Measurements from ENCODE around the gene RPTN.
"Not testable (repeated sequence)": the region's sequence is repeated elsewhere in the genome, so short reads cannot be mapped to it uniquely, and the experiment has no call there.

Gene RPTN

GRCh38 chr1:152145769-152146168, 13.3 kb downstream of the RPTN start:
- Mint-ChIP-seq H3K4me1 (no peaks in the 10 kb centered on the region), H3K9me3 (peaks cover 21 to 22% of the 10 kb centered on the region in 2 donors), H3K27me3 (peaks cover 26 to 36% of the 10 kb centered on the region in 2 donors), H3K27ac (no peak overlapping the region), H3K4me3 (no peak overlapping the region), H3K36me3 (peaks cover 2 to 5% of the 10 kb centered on the region in 2 donors)
- no peak for ATAC-seq (replicated peaks)
- DNase-seq = no peak

GRCh38 chr1:152144674-152145183, 14.3 kb downstream of the RPTN start:
- Mint-ChIP-seq H3K9me3 (peaks cover 21 to 22% of the 10 kb centered on the region in 2 donors), H3K27me3 (peaks cover 29 to 41% of the 10 kb centered on the region in 2 donors)
- not testable (repeated sequence) for H3K36me3 Mint-ChIP-seq; H3K4me3 Mint-ChIP-seq; ATAC-seq (replicated peaks); DNase-seq; H3K4me1 Mint-ChIP-seq; H3K27ac Mint-ChIP-seq

- H3K4me3 Mint-ChIP-seq = no peak overlapping the region
- ATAC-seq (replicated peaks) (no peak), DNase-seq (no peak)
- H3K9me3 Mint-ChIP-seq = peaks cover 14 to 15% of the 10 kb centered on the region in 2 donors
- peaks cover 33 to 46% of the 10 kb centered on the region in 2 donors for H3K27me3 Mint-ChIP-seq
- H3K36me3 Mint-ChIP-seq = peaks cover 2 to 5% of the 10 kb centered on the region in 2 donors
- H3K27ac Mint-ChIP-seq = no peak overlapping the region
- H3K4me1 Mint-ChIP-seq = no peaks in the 10 kb centered on the region
Measured at GRCh38 chr1:152143150-152143887, 15.7 kb downstream of the RPTN start.

GRCh38 chr1:152141971-152142584, 16.9 kb downstream of the RPTN start:
- Mint-ChIP-seq H3K27ac (no peak overlapping the region), H3K4me1 (no peaks in the 10 kb centered on the region), H3K27me3 (peaks cover 33 to 50% of the 10 kb centered on the region in 2 donors), H3K9me3 (peaks cover 10 to 13% of the 10 kb centered on the region in 2 donors), H3K36me3 (peaks cover 2 to 5% of the 10 kb centered on the region in 2 donors), H3K4me3 (no peak overlapping the region)
- ATAC-seq (replicated peaks) (no peak), DNase-seq (no peak)

- no peak overlapping the region for H3K4me3 Mint-ChIP-seq
- no peaks in the 10 kb centered on the region for H3K36me3 Mint-ChIP-seq
- peaks cover 16 to 31% of the 10 kb centered on the region in 2 donors for H3K27me3 Mint-ChIP-seq
- H3K4me1 Mint-ChIP-seq = no peaks in the 10 kb centered on the region
- DNase-seq (no peak), ATAC-seq (replicated peaks) (no peak)
- peaks cover 4 to 12% of the 10 kb centered on the region in 2 donors for H3K9me3 Mint-ChIP-seq
- no peak overlapping the region for H3K27ac Mint-ChIP-seq
Measured at GRCh38 chr1:152137215-152137614, 21.8 kb downstream of the RPTN start.

GRCh38 chr1:152130186-152130585, 28.8 kb downstream of the RPTN start:
- no peak overlapping the region for H3K4me3 Mint-ChIP-seq
- DNase-seq = no peak
- no peaks in the 10 kb centered on the region for H3K4me1 Mint-ChIP-seq
- H3K9me3 Mint-ChIP-seq = peaks cover 4 to 9% of the 10 kb centered on the region in 2 donors
- ATAC-seq (replicated peaks) = no peak
- no peaks in the 10 kb centered on the region for H3K36me3 Mint-ChIP-seq
- no peak overlapping the region for H3K27ac Mint-ChIP-seq
- peaks cover 34 to 48% of the 10 kb centered on the region in 2 donors for H3K27me3 Mint-ChIP-seq

- H3K27me3 Mint-ChIP-seq = peaks cover 36 to 53% of the 10 kb centered on the region in 2 donors
- H3K36me3 Mint-ChIP-seq = no peaks in the 10 kb centered on the region
- no peak for DNase-seq
- no peak overlapping the region for H3K4me3 Mint-ChIP-seq
- no peaks in the 10 kb centered on the region for H3K4me1 Mint-ChIP-seq
- no peak overlapping the region for H3K27ac Mint-ChIP-seq
- H3K9me3 Mint-ChIP-seq = peaks cover 0 to 2% of the 10 kb centered on the region in 2 donors
- no peak for ATAC-seq (replicated peaks)
Measured at GRCh38 chr1:152127673-152128072, 31.4 kb downstream of the RPTN start.

GRCh38 chr1:152125834-152126443, 33.1 kb downstream of the RPTN start:
- no peaks in the 10 kb centered on the region for H3K36me3 Mint-ChIP-seq
- no peak overlapping the region for H3K4me3 Mint-ChIP-seq
- DNase-seq = no peak
- no peaks in the 10 kb centered on the region for H3K9me3 Mint-ChIP-seq
- no peaks in the 10 kb centered on the region for H3K4me1 Mint-ChIP-seq
- no peak for ATAC-seq (replicated peaks)
- H3K27me3 Mint-ChIP-seq = peaks cover 45 to 64% of the 10 kb centered on the region in 2 donors
- H3K27ac Mint-ChIP-seq = no peak overlapping the region

- Mint-ChIP-seq H3K4me3 (no peak overlapping the region), H3K4me1 (no peaks in the 10 kb centered on the region), H3K27me3 (peaks cover 47 to 60% of the 10 kb centered on the region in 2 donors), H3K27ac (no peak overlapping the region), H3K36me3 (no peaks in the 10 kb centered on the region), H3K9me3 (no peaks in the 10 kb centered on the region)
- DNase-seq = no peak
- ATAC-seq (replicated peaks) = no peak
Measured at GRCh38 chr1:152118915-152119314, 40.1 kb downstream of the RPTN start.

GRCh38 chr1:152115344-152115743, 43.7 kb downstream of the RPTN start, which contains the start of gene TCHH:
TSS of gene TCHH (minus strand) at chr1:152115444. CDS start at chr1:152114080, 1,364 bp downstream.
- no peak within 1 kb of the TSS for H3K27ac Mint-ChIP-seq
- no peaks in the 10 kb centered on the region for H3K4me1 Mint-ChIP-seq
- no peak within 1 kb of the TSS for H3K4me3 Mint-ChIP-seq
- peaks cover 38 to 51% of the 10 kb centered on the region in 2 donors for H3K27me3 Mint-ChIP-seq
- H3K36me3 Mint-ChIP-seq = no peaks in the 10 kb centered on the region
- DNase-seq (no peak), ATAC-seq (replicated peaks) (no peak)
- H3K9me3 Mint-ChIP-seq = no peaks in the 10 kb centered on the region

GRCh38 chr1:152112885-152113432, 46.1 kb downstream of the RPTN start:
- Mint-ChIP-seq H3K27ac (no peak overlapping the region), H3K36me3 (peaks cover 0 to 7% of the 10 kb centered on the region in 2 donors), H3K27me3 (peaks cover 23 to 33% of the 10 kb centered on the region in 2 donors), H3K4me3 (no peak overlapping the region), H3K9me3 (no peaks in the 10 kb centered on the region), H3K4me1 (peaks cover 0 to 5% of the 10 kb centered on the region in 2 donors)
- ATAC-seq (replicated peaks) (no peak), DNase-seq (no peak)

- Mint-ChIP-seq H3K27ac (no peak overlapping the region), H3K36me3 (peaks cover 0 to 8% of the 10 kb centered on the region in 2 donors), H3K27me3 (peaks cover 20 to 31% of the 10 kb centered on the region in 2 donors), H3K9me3 (peaks cover 0 to 1% of the 10 kb centered on the region in 2 donors), H3K4me3 (no peak overlapping the region), H3K4me1 (peaks cover 0 to 10% of the 10 kb centered on the region in 2 donors)
- DNase-seq = no peak
- ATAC-seq (replicated peaks) = no peak
Measured at GRCh38 chr1:152112101-152112884, 46.7 kb downstream of the RPTN start.

- Mint-ChIP-seq H3K4me3 (no peak overlapping the region), H3K36me3 (peaks cover 0 to 8% of the 10 kb centered on the region in 2 donors), H3K27ac (no peak overlapping the region), H3K27me3 (peaks cover 13 to 23% of the 10 kb centered on the region in 2 donors), H3K4me1 (peaks cover 0 to 10% of the 10 kb centered on the region in 2 donors), H3K9me3 (peaks cover 0 to 1% of the 10 kb centered on the region in 2 donors)
- peak; percentile 14 to 20 for ATAC-seq (replicated peaks)
- DNase-seq = no peak
Measured at GRCh38 chr1:152111515-152111968, 47.5 kb downstream of the RPTN start.

Data from stimulated activated naive B cell treated with anti-CD40 and anti-IgM and Interleukin-4, amounts not matched to agents 10 μg/mL and 1 μg/mL and 100 μg/mL, for 72 hours (primary cell).